Kidney (tissue), 14 donors: ENCODE results near the gene PRKG2. TPM values are rescaled to one million over a fixed set of nuclear protein-coding genes. Genes with fewer than 3 reads are reported as not detected.

Source experiments
- DNase-seq, 5 donors: peaks; one replicate each; pipeline ENCODE4 v3.0.0-alpha.2; 2013 to 2020
- FAIRE-seq: peaks from 2 replicates; lab custom pipeline; 2012; peaks lifted over from hg19 to GRCh38; lab: Jason Lieb, UNC
- H3K27ac ChIP-seq, 2 donors: one replicate each; pipeline ENCODE4 v1.7.0; 2013; ENCODE audit warnings: low read depth in 2 of 2, low read length in 2 of 2, inconsistent platforms in 1 of 2
- H3K27me3 ChIP-seq: one replicate; pipeline ENCODE4 v1.7.1; 2013; ENCODE audit warnings: low read length, inconsistent platforms; ENCODE audit not compliant: control insufficient read depth, insufficient read depth
- H3K36me3 ChIP-seq, 3 donors: one replicate each; pipeline versions ENCODE4 v1.7.0 to v1.7.1; 2013; ENCODE audit warnings: low read length in 3 of 3, control low read depth in 1 of 3, inconsistent platforms in 1 of 3; ENCODE audit not compliant: insufficient read depth in 3 of 3, control insufficient read depth in 2 of 3
- H3K4me1 ChIP-seq, 3 donors: one replicate each; pipeline versions ENCODE4 v1.7.0 to v1.7.1; 2013; ENCODE audit warnings: low read length in 3 of 3, inconsistent platforms in 1 of 3, low read depth in 1 of 3; ENCODE audit not compliant: control insufficient read depth in 2 of 3, insufficient read depth in 2 of 3
- H3K4me3 ChIP-seq, 3 donors: one replicate each; pipeline versions ENCODE4 v1.7.0 to v1.8.1; 2013; ENCODE audit warnings: low read length in 3 of 3, control low read depth in 1 of 3, inconsistent platforms in 1 of 3
- H3K9ac ChIP-seq, 3 donors: one replicate each; pipeline versions ENCODE4 v1.7.0 to v1.7.1; 2013; ENCODE audit warnings: low read length in 3 of 3, control low read depth in 1 of 3, inconsistent platforms in 1 of 3
- H3K9me3 ChIP-seq, 3 donors: one replicate each; pipeline versions ENCODE4 v1.7.0 to v1.7.1; 2013; ENCODE audit warnings: low read length in 3 of 3, control low read depth in 1 of 3, inconsistent platforms in 1 of 3; ENCODE audit not compliant: control insufficient read depth in 2 of 3, insufficient read depth in 1 of 3
- intact Hi-C: fragments of 100-400 bp; cut with DNase I; formaldehyde crosslinking; loops from one replicate; pipeline ENCODE4 v1.11.1; 2022
- polyA plus RNA-seq: library from polyadenylated mRNA; stranded (reverse); fragments of 350-450 nt; fragmentation: Illumina TruSeq; extraction: RNeasy Lipid Tissue Mini Kit (QIAGEN cat#74804); gene quantifications from one replicate; pipeline ENCODE4 v1.2.3, GENCODE V29; 2014; ENCODE audit warnings: low read depth, low replicate concordance; ENCODE audit not compliant: insufficient read depth
- total RNA-seq: library from RNA; stranded (reverse); fragmentation: NEBNext Ultra II Directional; extraction: Animal tissue kit (Norgen Biotek cat#: 25700); gene quantifications from one replicate; pipeline ENCODE4 v1.2.1, GENCODE V29; 2021
- TF ChIP-seq, protein P1 (sequence below): IDR thresholded peaks from 3 replicates; pipeline ENCODE4 v1.5.1; 2012; ENCODE audit warnings: mild to moderate bottlenecking, moderate library complexity, borderline replicate concordance; ENCODE audit not compliant: insufficient read depth; ENCODE audit errors: extremely low read depth
- donor health status: control.
- donor health status: control.
- donor health status: control.
- donor health status: control.
- donor health status: control.
- donor health status: DM: yes; HTN: yes; CAD: no.
- donor health status: Normal renal cell carcinoma (clear cell type).

Gene PRKG2
- total and polyA plus RNA-seq, 2 donors from 2014 or later = 0.54 to 1.4 TPM

DNA sequence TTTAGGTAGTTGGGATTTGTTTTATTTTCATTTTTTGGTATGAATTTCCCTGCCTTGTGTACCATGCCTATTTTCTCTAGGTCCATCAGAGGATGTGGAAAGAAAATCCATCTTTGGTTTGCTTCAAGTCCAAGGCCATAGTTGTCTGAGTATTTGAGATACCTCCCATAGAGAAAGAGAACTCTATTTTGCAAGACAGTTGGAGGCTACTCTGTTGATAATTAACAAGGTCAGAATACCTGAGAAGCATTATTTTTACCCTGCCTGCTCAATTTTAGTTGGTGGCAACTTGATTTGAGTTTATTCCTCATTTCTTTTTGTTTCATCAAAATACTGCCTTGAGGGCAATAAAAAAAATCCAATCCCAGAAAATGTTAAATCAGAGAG lies 153.7 kb downstream of the PRKG2 start:
- H3K4me3 ChIP-seq = no peak overlapping the region
- FAIRE-seq (no peak), DNase-seq (no peak)
- no peaks in the 10 kb centered on the region for H3K4me1 ChIP-seq
- H3K27ac ChIP-seq = no peak overlapping the region
- TF ChIP-seq, protein P1, sequence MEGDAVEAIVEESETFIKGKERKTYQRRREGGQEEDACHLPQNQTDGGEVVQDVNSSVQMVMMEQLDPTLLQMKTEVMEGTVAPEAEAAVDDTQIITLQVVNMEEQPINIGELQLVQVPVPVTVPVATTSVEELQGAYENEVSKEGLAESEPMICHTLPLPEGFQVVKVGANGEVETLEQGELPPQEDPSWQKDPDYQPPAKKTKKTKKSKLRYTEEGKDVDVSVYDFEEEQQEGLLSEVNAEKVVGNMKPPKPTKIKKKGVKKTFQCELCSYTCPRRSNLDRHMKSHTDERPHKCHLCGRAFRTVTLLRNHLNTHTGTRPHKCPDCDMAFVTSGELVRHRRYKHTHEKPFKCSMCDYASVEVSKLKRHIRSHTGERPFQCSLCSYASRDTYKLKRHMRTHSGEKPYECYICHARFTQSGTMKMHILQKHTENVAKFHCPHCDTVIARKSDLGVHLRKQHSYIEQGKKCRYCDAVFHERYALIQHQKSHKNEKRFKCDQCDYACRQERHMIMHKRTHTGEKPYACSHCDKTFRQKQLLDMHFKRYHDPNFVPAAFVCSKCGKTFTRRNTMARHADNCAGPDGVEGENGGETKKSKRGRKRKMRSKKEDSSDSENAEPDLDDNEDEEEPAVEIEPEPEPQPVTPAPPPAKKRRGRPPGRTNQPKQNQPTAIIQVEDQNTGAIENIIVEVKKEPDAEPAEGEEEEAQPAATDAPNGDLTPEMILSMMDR = no peak
- H3K27me3 ChIP-seq = no peaks in the 10 kb centered on the region
- intact Hi-C loops = no loop called here
- H3K36me3 ChIP-seq = no peaks in the 10 kb centered on the region
- H3K9me3 ChIP-seq = no peaks in the 10 kb centered on the region
- H3K9ac ChIP-seq = no peak overlapping the region

DNA sequence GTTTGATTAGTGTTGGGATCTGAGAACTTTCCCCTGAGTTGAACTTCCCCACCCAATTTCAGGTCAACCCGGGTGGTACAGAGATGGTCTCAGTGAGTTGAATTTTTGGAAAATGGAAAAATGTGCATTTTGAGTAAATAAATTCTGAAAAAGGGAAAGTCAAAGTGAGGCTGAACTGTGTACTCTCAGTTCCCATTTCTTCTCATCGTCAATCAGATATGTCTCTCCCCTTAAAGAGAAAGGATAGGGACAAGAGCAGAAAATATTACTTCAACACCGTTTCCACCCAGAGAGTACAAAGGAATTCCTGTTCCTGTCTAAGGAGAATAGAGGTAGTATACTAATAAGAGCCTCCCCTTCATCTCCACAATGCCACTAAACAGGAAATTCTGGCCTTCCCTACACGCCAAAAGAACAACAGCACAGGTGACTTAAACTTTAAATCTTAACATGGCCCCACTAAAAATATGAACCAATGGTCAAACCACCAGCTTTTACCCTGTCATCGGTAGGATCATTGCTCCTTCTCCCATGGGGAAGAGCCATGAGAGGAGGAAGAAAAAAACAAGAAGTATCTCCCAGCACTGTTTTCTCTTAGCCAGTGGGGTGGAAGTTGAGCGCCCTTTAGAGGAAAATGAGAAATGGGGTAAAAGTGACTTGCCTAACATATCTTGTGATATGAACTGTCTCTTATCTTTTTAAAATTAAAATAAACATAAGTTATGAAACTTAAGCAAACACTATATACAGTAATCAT lies 154.3 kb downstream of the PRKG2 start:
- no peak for DNase-seq
- TF ChIP-seq, protein P1 = no peak
- H3K36me3 ChIP-seq = no peaks in the 10 kb centered on the region
- H3K9ac ChIP-seq = no peak overlapping the region
- H3K27me3 ChIP-seq = no peaks in the 10 kb centered on the region
- H3K9me3 ChIP-seq = no peaks in the 10 kb centered on the region
- intact Hi-C loops = no loop called here
- no peak overlapping the region for H3K27ac ChIP-seq
- no peak overlapping the region for H3K4me3 ChIP-seq
- no peak for FAIRE-seq
- no peaks in the 10 kb centered on the region for H3K4me1 ChIP-seq

DNA sequence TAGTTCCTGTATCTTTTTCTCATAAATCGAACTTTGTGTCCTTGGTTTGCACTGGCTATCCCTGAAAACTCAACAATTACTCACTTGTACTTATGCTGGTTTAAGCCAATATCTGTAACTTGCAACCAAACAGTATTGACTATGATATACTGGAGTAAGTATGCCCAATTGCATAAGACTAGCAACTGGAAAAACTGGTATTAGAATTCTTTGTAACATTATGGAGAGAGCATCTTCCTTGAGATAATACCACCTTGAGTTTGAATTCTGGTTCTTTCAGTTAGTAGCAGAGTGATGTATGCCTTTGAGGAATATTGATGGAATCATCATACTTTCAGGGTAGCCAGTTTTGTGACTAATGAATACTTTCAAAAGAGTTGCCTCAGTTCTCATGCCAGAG lies 156.4 kb downstream of the PRKG2 start:
- FAIRE-seq (no peak), DNase-seq (no peak)
- no peaks in the 10 kb centered on the region for H3K36me3 ChIP-seq
- no peak overlapping the region for H3K4me3 ChIP-seq
- no peak overlapping the region for H3K27ac ChIP-seq
- H3K27me3 ChIP-seq = no peaks in the 10 kb centered on the region
- no peak overlapping the region for H3K9ac ChIP-seq
- TF ChIP-seq, protein P1 = no peak
- intact Hi-C loops = no loop called here
- no peaks in the 10 kb centered on the region for H3K4me1 ChIP-seq
- no peaks in the 10 kb centered on the region for H3K9me3 ChIP-seq
